Tibial artery (tissue), 4 donors: Measurements from ENCODE around the gene ARHGAP24.

ENCODE experiments used
- DNase-seq, 2 donors: peaks; one replicate each; pipeline ENCODE4 v3.0.0-alpha.2; 2019
- H3K27ac ChIP-seq, 2 donors: fragments of 200-600 bp; sonication (generic) in 1 of 2; 1 replicate in 1 of 2; 2 replicates in 1 of 2; pipeline ENCODE4 v1.5.1; 2018 to 2019; ENCODE audit warnings: mild to moderate bottlenecking in 1 of 2
- H3K27me3 ChIP-seq, 2 donors: fragments of 200-600 bp; sonication (generic) in 1 of 2; one replicate each; pipeline versions ENCODE4 v1.5.1 to v1.6.0; 2016 to 2019
- H3K36me3 ChIP-seq, 3 donors: fragments of 200-600 bp; sonication (generic) in 2 of 3; one replicate each; pipeline ENCODE4 v1.5.1; 2016 to 2019; ENCODE audit warnings: mild to moderate bottlenecking in 2 of 3
- H3K4me1 ChIP-seq, 4 donors: fragments of 200-600 bp; sonication (generic) in 2 of 4; 1 replicate in 3 of 4; 2 replicates in 1 of 4; pipeline ENCODE4 v1.5.1; 2016 to 2019
- H3K4me3 ChIP-seq, 2 donors: fragments of 200-600 bp; sonication (generic) in 1 of 2; 1 replicate in 1 of 2; 2 replicates in 1 of 2; pipeline ENCODE4 v1.5.1; 2018 to 2019; ENCODE audit warnings: mild to moderate bottlenecking in 2 of 2
- H3K9me3 ChIP-seq, 3 donors: fragments of 200-600 bp; sonication (generic) in 1 of 3; one replicate each; pipeline ENCODE4 v1.5.1; 2016 to 2019
- CTCF ChIP-seq, 2 experiments: fragments of 200-600 bp in 1 of 2; fragments of 450-650 bp in 1 of 2; IDR thresholded peaks; one replicate each; pipeline ENCODE4 v1.5.1; 2017 to 2019; ENCODE audit warnings: antibody characterized with exemption in 2 of 2, mild to moderate bottlenecking in 1 of 2, moderate library complexity in 1 of 2
- intact Hi-C: fragments of 100-400 bp; cut with DNase I; formaldehyde crosslinking; loops from one replicate; pipeline ENCODE4 v1.15.0; 2023; ENCODE audit warnings: low total_unique reads

ARHGAP24 gene

GRCh38 chr4:85495621-85496020, 20.7 kb downstream of the ARHGAP24 start:
- no peaks in the 10 kb centered on the region for H3K27me3 ChIP-seq
- H3K4me3 ChIP-seq: no peak overlapping the region
- H3K9me3 ChIP-seq: no peaks in the 10 kb centered on the region
- peaks cover 0 to 11% (median 6%) of the 10 kb centered on the region in 4 donors for H3K4me1 ChIP-seq
- H3K36me3 ChIP-seq: no peaks in the 10 kb centered on the region
- DNase-seq: no peak
- no peak overlapping the region for H3K27ac ChIP-seq
- intact Hi-C loops: no loop called here
- no peak for TF ChIP-seq CTCF (IDR thresholded peaks at IDR 0.05)

GRCh38 chr4:85496126-85496849, 21.3 kb downstream of the ARHGAP24 start:
- Histone ChIP-seq H3K36me3 (no peaks in the 10 kb centered on the region), H3K9me3 (no peaks in the 10 kb centered on the region), H3K27ac (no peak overlapping the region), H3K4me3 (no peak overlapping the region), H3K27me3 (no peaks in the 10 kb centered on the region), H3K4me1 (peaks cover 0 to 11% (median 6%) of the 10 kb centered on the region in 4 donors)
- intact Hi-C loops: no loop called here
- no peak for DNase-seq
- no peak for TF ChIP-seq CTCF (IDR thresholded peaks at IDR 0.05)

GRCh38 chr4:85496933-85497332, 22.0 kb downstream of the ARHGAP24 start:
- DNase-seq: no peak
- H3K27me3 ChIP-seq: no peaks in the 10 kb centered on the region
- no peak overlapping the region for H3K27ac ChIP-seq
- no peaks in the 10 kb centered on the region for H3K36me3 ChIP-seq
- H3K4me3 ChIP-seq: no peak overlapping the region
- intact Hi-C loops: no loop called here
- peaks cover 0 to 11% (median 6%) of the 10 kb centered on the region in 4 donors for H3K4me1 ChIP-seq
- TF ChIP-seq CTCF (IDR thresholded peaks at IDR 0.05): no peak
- H3K9me3 ChIP-seq: no peaks in the 10 kb centered on the region

GRCh38 chr4:85498068-85498733, 23.3 kb downstream of the ARHGAP24 start:
- Histone ChIP-seq H3K36me3 (no peaks in the 10 kb centered on the region), H3K4me1 (peaks cover 0 to 11% (median 6%) of the 10 kb centered on the region in 4 donors), H3K9me3 (no peaks in the 10 kb centered on the region), H3K4me3 (no peak overlapping the region), H3K27me3 (no peaks in the 10 kb centered on the region), H3K27ac (no peak overlapping the region)
- intact Hi-C loops: no loop called here
- peak; percentile 68 to 73 for DNase-seq
- TF ChIP-seq CTCF (IDR thresholded peaks at IDR 0.05): no peak

- no peak for DNase-seq
- intact Hi-C loops: no loop called here
- H3K36me3 ChIP-seq: no peaks in the 10 kb centered on the region
- H3K4me1 ChIP-seq: peaks cover 0 to 11% (median 6%) of the 10 kb centered on the region in 4 donors
- H3K27ac ChIP-seq: no peak overlapping the region
- H3K4me3 ChIP-seq: no peak overlapping the region
- TF ChIP-seq CTCF (IDR thresholded peaks at IDR 0.05): no peak
- H3K9me3 ChIP-seq: no peaks in the 10 kb centered on the region
- no peaks in the 10 kb centered on the region for H3K27me3 ChIP-seq
These were observed 24.6 kb downstream of the ARHGAP24 start for GRCh38 chr4:85499573-85499972.
